Activated naive CD8-positive, alpha-beta T cell treated with anti-CD3 and anti-CD28 coated beads, Interleukin-2, amount 50 U/mL, for 24 hours (primary cell): ENCODE measurements around the gene PRELID2.

ENCODE experiments used
- ATAC-seq: fragments of 150-1000 bp; cut with Tn5 transposase; one replicate; pipeline ENCODE4 v1.10.0; 2021
- DNase-seq: peaks from one replicate; pipeline ENCODE4 v3.0.0; 2021
- H3K27ac Mint-ChIP-seq: one replicate; pipeline ENCODE4 v1.8.0; 2021; ENCODE audit warnings: mild to moderate bottlenecking, mixed read lengths
- H3K27me3 Mint-ChIP-seq: one replicate; pipeline ENCODE4 v1.8.0; 2021; ENCODE audit warnings: mixed read lengths
- H3K36me3 Mint-ChIP-seq: one replicate; pipeline ENCODE4 v1.8.0; 2021; ENCODE audit warnings: low read depth, mixed read lengths
- H3K4me1 Mint-ChIP-seq: one replicate; pipeline ENCODE4 v1.8.0; 2021; ENCODE audit warnings: mixed read lengths
- H3K4me3 Mint-ChIP-seq: one replicate; pipeline ENCODE4 v1.8.0; 2021; ENCODE audit warnings: mild to moderate bottlenecking, moderate library complexity, mixed read lengths
- H3K9me3 Mint-ChIP-seq: one replicate; pipeline ENCODE4 v1.8.0; 2021; ENCODE audit warnings: mixed read lengths

The PRELID2 gene

GRCh38 chr5:145712245-145712644 is 122.9 kb downstream of the PRELID2 start:
- Mint-ChIP-seq H3K4me1 (no peaks in the 10 kb centered on the region), H3K36me3 (no peaks in the 10 kb centered on the region), H3K4me3 (no peak overlapping the region), H3K27me3 (peaks cover 2% of the 10 kb centered on the region), H3K9me3 (no peaks in the 10 kb centered on the region), H3K27ac (no peak overlapping the region)
- DNase-seq (no peak), ATAC-seq (no peak)

GRCh38 chr5:145711417-145711816 is 123.7 kb downstream of the PRELID2 start:
- DNase-seq: no peak

More at GRCh38 chr5:145711417-145711816, 123.7 kb downstream of the PRELID2 start:
- ATAC-seq: no peak
- Mint-ChIP-seq H3K27me3 (peaks cover 2% of the 10 kb centered on the region), H3K4me3 (no peak overlapping the region), H3K36me3 (no peaks in the 10 kb centered on the region), H3K27ac (no peak overlapping the region), H3K4me1 (no peaks in the 10 kb centered on the region), H3K9me3 (no peaks in the 10 kb centered on the region)
